Pulmonary artery endothelial cell (primary cell): ENCODE data around the gene RNF213. TPM values are rescaled to one million over a fixed set of nuclear protein-coding genes. Genes with fewer than 3 reads are reported as not detected.
"Not testable (repeated sequence)": the region's sequence is repeated elsewhere in the genome, so short reads cannot be mapped to it uniquely, and the experiment has no call there.

Experiments used
- DNase-seq: peaks from one replicate; pipeline ENCODE4 v3.0.0-alpha.2; 2011; ENCODE audit warnings: low read depth, low spot score
- total RNA-seq: library from RNA; depleted of rRNA; stranded (reverse); fragments of >200 nt; gene quantifications from 2 replicates; pipeline ENCODE4 v1.2.3, GENCODE V29; 2014

RNF213 gene
- total RNA-seq, 1 donor from 2014 or later = 94.8 TPM

GRCh38 chr17:80223838-80224497 lies 36.7 kb upstream of the RNF213 start:
- DNase-seq = no peak

GRCh38 chr17:80224683-80225082 lies 36.0 kb upstream of the RNF213 start:
- no peak for DNase-seq

GRCh38 chr17:80225230-80225629 lies 35.4 kb upstream of the RNF213 start:
- DNase-seq = no peak

- no peak for DNase-seq
These were observed 33.5 kb upstream of the RNF213 start for GRCh38 chr17:80227156-80227555.

DNA sequence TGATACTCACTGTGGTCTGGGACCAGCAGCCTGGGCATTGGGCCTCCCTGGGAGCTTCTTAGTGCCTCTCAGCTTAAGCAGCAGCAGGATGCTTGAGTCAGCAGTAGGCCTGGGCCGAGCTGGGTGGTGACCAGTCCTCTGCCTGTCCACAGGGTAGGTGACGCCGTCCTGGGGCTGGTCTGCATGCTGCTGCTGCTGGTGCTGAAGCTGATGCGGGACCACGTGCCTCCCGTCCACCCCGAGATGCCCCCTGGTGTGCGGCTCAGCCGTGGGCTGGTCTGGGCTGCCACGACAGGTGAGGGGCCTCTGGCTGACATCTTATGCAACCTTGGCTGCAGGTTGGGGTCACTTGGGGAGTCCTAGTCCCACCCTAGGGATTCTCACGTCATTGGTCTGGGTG lies 33.0 kb upstream of the RNF213 start:
- no peak for DNase-seq

GRCh38 chr17:80228477-80228876 lies 32.2 kb upstream of the RNF213 start:
- no peak for DNase-seq

DNA sequence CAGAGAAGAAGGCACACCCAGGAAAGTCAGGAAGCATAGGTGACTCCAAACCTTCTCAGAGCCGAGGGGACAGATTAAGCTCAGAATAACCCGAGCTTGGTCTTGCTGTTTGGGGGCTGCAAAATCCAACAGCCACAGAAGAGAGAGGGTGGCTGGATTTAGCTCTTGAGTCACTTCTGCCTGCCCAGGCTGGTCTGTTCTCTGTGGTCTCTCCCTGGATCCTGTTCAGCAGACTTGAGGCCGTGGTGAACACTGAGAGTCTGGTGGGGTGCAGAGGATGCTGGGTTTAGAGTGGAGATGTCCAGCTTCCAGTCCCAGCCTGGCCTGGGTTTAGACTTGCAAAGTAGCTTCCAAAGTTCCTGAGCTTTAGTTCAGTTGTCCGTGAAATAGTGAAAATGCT lies 31.6 kb upstream of the RNF213 start:
- no peak for DNase-seq

DNA sequence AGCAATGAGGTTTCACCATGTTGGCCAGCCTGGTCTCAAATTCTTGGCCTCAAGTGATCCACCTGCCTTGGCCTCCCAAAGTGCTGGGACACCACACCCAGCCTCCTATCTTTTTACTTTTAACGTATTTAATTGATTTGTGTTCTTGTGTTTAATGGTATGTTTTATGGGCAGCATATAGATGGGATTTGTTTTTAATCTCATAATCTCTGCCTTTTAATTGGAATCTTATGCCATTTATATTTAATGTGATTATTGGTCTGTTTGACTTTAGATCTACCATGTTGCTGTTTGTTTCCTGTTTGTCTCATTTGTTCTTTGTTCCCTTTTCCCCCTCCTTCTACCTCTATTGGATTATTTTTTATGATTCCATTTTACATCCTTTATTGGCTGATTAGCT lies 28.2 kb upstream of the RNF213 start:
- no peak for DNase-seq

DNA sequence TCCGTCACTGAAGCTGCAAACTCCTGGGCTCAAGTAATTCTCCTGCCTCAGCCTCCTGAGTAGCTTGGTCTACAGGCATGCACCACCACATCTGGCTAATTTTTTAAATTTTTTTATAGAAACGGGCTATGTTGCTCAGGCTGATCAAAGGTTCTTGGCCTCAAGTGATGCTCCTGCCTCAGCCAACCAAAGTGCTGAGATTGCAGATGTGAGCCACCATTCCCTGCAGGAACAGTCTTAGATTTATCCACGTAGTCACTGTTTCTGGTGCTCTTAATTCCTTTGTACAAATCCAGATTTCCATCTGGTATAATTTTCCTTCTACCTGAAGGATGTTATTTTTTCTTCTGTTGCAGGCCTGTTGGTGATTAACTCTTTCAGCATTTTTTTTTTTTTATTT lies 27.4 kb upstream of the RNF213 start:
- no peak for DNase-seq

DNA sequence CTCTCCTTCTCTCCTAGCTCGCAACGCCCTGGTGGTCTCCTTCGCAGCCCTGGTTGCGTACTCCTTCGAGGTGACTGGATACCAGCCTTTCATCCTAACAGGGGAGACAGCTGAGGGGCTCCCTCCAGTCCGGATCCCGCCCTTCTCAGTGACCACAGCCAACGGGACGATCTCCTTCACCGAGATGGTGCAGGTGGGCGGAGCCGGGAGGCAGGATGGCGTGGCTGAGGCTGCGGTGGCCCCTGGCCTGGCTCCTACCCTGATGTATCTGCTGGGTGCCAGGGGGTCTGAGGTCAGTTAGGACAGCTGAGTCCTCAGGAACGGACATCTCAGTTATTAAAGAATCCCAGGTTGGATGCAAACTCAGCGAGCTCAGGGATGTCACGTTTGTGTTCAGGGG lies 23.7 kb upstream of the RNF213 start:
- DNase-seq = no peak

- DNase-seq = no peak
These were observed 23.3 kb upstream of the RNF213 start for GRCh38 chr17:80237386-80237785.

- no peak for DNase-seq
These were observed 18.1 kb upstream of the RNF213 start for GRCh38 chr17:80242505-80242904.

DNA sequence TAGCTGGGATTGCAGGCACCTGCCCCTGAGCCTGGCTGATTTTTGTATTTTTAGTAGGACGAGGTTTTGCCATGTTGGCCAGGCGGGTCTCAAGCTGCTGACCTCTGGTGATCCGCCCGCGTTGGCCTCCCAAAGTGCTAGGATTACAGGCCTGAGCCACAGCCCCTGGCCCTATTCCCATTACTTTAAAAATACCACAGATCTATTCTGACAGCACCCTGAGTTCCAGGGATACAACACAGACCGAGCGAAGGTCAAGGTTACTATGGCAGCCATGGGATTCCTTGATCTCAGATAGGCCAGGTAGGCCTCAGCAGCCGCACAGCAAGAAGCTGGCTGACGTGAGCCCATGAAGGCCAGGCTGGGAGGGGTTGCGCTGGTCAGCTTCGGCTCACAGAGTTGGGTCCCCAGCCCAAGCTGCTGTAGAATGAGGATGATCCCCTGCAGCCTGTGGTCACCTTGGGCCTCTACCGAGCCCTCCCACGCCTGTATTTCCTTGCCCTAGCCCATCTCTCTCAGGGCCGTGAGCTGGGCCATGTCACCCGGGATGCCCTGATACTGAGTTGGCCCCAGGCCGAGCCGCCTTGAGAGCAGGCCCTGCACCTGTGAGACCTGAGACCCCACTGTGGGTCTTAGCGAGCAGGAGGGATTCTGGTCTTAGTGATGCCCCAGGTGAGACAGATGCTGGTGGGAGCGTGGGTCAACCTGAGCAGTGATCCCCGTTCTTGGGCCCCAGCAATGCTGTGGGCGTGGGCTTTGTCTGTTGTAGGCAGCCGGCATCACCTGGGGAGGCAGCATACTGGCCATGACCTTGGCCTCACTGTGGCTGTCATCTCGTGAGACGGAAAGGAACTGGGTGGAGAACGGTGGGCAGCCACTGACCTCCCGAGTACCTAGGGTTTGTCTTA lies 16.9 kb upstream of the RNF213 start:
- DNase-seq = no peak

GRCh38 chr17:80244448-80244847 lies 16.2 kb upstream of the RNF213 start:
- DNase-seq = not testable (repeated sequence)

DNA sequence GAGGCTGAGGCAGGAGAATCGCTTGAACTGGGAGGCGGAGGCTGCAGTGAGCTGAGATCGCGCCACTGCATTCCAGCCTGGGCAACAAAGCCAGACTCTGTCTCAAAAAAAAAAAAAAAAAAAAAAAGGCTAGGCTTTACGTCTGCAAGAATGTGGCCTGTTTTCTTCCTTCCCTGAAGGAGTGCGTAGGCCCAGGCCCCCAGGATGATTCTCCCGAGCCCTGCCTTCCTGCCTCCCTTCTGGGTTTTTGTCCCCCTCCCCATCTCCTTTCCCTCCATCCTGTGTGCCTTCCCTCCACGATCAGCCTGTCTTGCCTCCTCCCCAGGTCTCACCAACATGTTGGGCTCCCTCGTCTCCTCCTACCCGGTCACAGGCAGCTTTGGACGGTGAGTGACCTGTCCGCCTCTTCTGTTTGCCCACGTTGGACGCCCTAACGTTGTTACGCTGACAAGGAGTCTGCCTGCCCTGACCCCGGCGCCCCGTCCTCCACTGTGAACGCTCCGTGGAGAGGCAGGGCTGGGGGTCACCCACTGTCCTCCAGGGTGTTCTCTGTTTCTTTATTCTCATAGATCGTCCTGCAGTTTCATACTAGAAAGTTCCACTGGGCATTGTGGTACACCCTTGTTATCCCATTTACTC lies 15.7 kb upstream of the RNF213 start:
- no peak for DNase-seq

DNA sequence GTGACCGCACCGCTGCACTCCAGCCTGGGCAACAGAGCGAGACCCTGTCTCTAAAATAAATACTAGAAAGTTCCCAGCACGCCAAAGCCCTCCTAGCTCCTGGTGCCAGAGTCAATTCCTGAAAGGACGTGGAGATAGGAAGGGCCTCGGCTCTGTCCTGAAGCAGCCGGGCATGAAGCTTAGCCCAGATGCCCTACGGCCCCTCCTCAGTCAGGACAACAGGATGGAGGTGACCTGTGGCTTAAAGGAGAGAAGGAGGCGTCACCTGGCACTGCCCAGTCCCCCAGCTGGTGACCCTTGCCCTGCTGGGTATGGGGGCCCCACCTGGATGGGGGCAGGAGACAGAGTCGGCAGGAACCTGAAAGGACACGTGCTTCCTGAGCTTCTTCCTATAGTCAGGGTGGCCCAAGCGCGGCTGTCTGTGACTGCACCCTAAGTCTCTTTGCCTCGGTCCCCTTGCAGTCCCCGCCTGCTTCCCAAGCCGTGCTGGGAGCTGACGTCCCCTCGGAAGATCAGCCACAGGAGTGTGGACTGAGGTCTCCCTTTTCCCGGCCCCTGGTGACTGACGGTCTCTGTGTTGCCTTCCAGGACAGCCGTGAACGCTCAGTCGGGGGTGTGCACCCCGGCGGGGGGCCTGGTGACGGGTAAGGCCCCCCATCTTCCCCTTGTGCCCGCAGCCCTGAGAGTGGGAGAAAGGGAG lies 14.9 kb upstream of the RNF213 start:
- no peak for DNase-seq

DNA sequence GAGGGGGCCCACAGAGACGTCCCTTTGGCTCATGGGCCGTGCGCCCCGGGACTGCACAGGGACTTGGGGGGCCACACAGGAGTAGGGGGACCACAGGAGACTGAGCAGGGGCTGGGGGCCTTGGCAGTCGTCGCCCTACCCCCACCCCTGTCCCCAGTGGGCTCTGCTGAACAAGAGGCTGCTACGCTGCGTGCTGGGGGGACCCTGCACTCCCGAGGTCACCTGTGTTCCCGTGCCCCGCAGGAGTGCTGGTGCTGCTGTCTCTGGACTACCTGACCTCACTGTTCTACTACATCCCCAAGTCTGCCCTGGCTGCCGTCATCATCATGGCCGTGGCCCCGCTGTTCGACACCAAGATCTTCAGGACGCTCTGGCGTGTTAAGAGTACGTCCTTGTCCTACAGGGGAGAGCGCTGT lies 14.4 kb upstream of the RNF213 start:
- no peak for DNase-seq

GRCh38 chr17:80246726-80247125 lies 13.9 kb upstream of the RNF213 start:
- DNase-seq = no peak

GRCh38 chr17:80247561-80247960 lies 13.1 kb upstream of the RNF213 start:
- DNase-seq = no peak

DNA sequence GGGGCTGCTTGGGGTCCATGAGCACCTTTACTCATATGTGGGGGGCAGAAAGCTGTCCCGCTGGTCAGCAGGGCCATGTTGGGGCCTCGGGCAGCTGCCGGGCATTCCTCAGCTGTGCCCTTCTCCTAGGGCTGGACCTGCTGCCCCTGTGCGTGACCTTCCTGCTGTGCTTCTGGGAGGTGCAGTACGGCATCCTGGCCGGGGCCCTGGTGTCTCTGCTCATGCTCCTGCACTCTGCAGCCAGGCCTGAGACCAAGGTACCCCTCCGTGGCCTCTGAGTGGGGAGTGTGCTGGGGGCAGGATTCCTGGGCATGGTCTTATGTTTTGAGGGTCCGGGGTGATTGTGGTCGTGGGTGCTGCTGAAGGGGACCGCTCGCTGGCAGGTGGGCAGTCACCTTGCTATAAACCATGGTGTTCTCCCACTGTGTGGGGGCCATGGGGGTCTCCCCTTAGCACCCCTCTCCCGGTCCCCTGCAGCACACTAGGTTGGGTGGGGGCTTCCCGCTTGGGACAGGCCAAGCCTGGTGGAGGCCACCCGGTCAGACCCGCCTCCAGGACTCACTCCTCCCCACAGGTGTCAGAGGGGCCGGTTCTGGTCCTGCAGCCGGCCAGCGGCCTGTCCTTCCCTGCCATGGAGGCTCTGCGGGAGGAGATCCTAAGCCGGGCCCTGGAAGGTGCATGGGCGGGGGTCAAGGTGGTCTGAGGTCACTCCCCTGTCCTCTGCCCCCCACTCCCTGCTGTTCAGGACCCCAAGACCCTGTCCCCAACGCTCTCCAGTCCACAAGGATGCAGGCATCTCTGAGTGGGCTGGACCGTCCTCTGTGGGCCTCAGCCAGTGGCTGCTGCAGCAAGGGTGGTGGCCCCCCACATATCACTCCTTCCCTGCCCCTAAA lies 12.4 kb upstream of the RNF213 start:
- DNase-seq = no peak
